Tibial artery (tissue), 4 donors: ENCODE measurements around the gene CLK4.

Experiments
- DNase-seq, 2 donors: peaks; one replicate each; pipeline ENCODE4 v3.0.0-alpha.2; 2019
- H3K27ac ChIP-seq, 2 donors: fragments of 200-600 bp; sonication (generic) in 1 of 2; 1 replicate in 1 of 2; 2 replicates in 1 of 2; pipeline ENCODE4 v1.5.1; 2018 to 2019; ENCODE audit warnings: mild to moderate bottlenecking in 1 of 2
- H3K27me3 ChIP-seq, 2 donors: fragments of 200-600 bp; sonication (generic) in 1 of 2; one replicate each; pipeline versions ENCODE4 v1.5.1 to v1.6.0; 2016 to 2019
- H3K36me3 ChIP-seq, 3 donors: fragments of 200-600 bp; sonication (generic) in 2 of 3; one replicate each; pipeline ENCODE4 v1.5.1; 2016 to 2019; ENCODE audit warnings: mild to moderate bottlenecking in 2 of 3
- H3K4me1 ChIP-seq, 4 donors: fragments of 200-600 bp; sonication (generic) in 2 of 4; 1 replicate in 3 of 4; 2 replicates in 1 of 4; pipeline ENCODE4 v1.5.1; 2016 to 2019
- H3K4me3 ChIP-seq, 2 donors: fragments of 200-600 bp; sonication (generic) in 1 of 2; 1 replicate in 1 of 2; 2 replicates in 1 of 2; pipeline ENCODE4 v1.5.1; 2018 to 2019; ENCODE audit warnings: mild to moderate bottlenecking in 2 of 2
- H3K9me3 ChIP-seq, 3 donors: fragments of 200-600 bp; sonication (generic) in 1 of 3; one replicate each; pipeline ENCODE4 v1.5.1; 2016 to 2019
- intact Hi-C: fragments of 100-400 bp; cut with DNase I; formaldehyde crosslinking; loops from one replicate; pipeline ENCODE4 v1.15.0; 2023; ENCODE audit warnings: low total_unique reads
- TF ChIP-seq, protein P1 (sequence below), 2 experiments: fragments of 200-600 bp in 1 of 2; fragments of 450-650 bp in 1 of 2; IDR thresholded peaks; one replicate each; pipeline ENCODE4 v1.5.1; 2017 to 2019; ENCODE audit warnings: antibody characterized with exemption in 2 of 2, mild to moderate bottlenecking in 1 of 2, moderate library complexity in 1 of 2

CLK4 gene

DNA sequence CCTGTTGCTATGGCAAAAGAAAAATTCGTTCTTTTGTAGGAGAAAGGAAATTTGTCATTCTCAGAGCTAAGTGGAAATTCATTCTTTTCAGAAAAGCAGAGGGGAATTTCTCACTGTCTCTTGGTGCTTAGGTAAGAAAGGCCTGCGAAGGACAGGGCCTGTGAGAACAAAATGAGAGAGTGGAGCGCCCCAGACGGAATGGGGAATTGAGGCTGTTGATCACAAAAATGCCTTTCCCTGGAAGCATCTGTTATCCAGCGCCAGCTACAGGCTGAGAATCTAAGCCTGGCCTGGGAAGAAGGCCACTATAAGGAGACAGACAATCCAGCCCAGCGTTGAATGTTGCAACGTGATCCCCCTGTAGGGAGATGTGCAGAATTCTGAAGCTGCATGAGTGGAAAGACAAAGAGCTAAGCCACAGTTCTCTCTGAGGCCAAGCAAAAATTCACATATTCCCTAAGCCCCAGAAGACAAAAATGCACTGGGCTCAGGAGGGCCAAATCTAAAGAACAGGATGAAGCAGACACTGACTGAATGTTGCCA is 44.8 kb upstream of the CLK4 start:
- Histone ChIP-seq H3K4me3 (no peak overlapping the region), H3K27me3 (peaks cover 0 to 2% of the 10 kb centered on the region in 2 donors), H3K36me3 (no peaks in the 10 kb centered on the region), H3K9me3 (peaks cover 0 to 3% (median 0%) of the 10 kb centered on the region in 3 donors), H3K4me1 (no peaks in the 10 kb centered on the region), H3K27ac (no peak overlapping the region)
- TF ChIP-seq, protein P1, sequence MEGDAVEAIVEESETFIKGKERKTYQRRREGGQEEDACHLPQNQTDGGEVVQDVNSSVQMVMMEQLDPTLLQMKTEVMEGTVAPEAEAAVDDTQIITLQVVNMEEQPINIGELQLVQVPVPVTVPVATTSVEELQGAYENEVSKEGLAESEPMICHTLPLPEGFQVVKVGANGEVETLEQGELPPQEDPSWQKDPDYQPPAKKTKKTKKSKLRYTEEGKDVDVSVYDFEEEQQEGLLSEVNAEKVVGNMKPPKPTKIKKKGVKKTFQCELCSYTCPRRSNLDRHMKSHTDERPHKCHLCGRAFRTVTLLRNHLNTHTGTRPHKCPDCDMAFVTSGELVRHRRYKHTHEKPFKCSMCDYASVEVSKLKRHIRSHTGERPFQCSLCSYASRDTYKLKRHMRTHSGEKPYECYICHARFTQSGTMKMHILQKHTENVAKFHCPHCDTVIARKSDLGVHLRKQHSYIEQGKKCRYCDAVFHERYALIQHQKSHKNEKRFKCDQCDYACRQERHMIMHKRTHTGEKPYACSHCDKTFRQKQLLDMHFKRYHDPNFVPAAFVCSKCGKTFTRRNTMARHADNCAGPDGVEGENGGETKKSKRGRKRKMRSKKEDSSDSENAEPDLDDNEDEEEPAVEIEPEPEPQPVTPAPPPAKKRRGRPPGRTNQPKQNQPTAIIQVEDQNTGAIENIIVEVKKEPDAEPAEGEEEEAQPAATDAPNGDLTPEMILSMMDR (IDR thresholded peaks at IDR 0.05), result no peak
- DNase-seq, result no peak
- intact Hi-C loops, result no loop called here

DNA sequence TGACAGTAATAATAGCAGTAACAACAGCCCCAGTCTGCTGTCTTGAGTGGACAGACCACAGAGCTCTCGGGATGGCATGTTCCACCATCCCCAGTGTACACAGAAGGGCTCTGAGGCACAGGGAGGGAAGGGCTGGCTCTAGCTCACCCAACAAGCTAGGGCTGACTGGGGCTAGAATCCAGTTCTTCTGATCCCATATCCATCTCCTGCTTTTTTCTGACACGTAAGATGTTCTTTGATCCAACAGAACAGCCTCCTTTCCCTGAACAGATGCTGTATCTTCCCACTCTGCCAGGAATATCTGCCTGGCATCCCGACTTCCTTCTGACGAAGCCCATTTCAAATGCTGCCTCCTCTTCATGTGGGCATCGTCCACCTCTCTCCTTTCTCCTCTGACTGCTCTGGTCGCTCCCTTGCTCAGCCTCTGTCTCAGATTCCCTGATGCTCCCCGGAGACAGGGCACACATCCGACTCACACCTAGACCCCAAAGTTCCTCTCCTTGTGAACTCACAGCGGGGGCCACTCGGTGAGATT is 43.6 kb upstream of the CLK4 start:
- no peak for DNase-seq
- no peak overlapping the region for H3K27ac ChIP-seq
- TF ChIP-seq, protein P1 (IDR thresholded peaks at IDR 0.05), result no peak
- no peak overlapping the region for H3K4me3 ChIP-seq
- intact Hi-C loops, result no loop called here
- peaks cover 0 to 2% of the 10 kb centered on the region in 2 donors for H3K27me3 ChIP-seq
- H3K4me1 ChIP-seq, result no peaks in the 10 kb centered on the region
- peaks cover 0 to 3% (median 0%) of the 10 kb centered on the region in 3 donors for H3K9me3 ChIP-seq
- H3K36me3 ChIP-seq, result no peaks in the 10 kb centered on the region

DNA sequence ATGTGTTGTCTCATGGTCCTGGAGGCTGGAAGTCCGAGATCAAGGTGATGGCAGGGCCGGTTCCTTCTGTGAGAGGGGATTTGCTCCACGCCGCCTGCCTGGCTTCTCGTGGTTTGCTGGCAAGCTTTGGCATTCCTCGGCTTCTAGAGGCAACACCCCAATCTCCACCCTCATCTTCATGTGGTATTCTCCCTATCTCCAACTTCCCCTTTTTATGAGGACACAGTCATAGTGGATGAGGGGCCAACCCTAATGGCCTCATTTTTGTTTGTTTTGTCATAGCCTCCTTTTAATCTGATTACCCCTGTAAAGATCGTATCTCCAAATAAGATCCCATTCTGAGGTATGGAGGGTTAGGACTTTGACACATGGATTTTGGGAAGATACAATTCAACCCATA is 41.7 kb upstream of the CLK4 start:
- Histone ChIP-seq H3K4me1 (no peaks in the 10 kb centered on the region), H3K9me3 (peaks cover 0 to 6% (median 3%) of the 10 kb centered on the region in 3 donors), H3K27me3 (peaks cover 0 to 7% of the 10 kb centered on the region in 2 donors), H3K4me3 (no peak overlapping the region), H3K27ac (no peak overlapping the region), H3K36me3 (no peaks in the 10 kb centered on the region)
- TF ChIP-seq, protein P1 (IDR thresholded peaks at IDR 0.05), result no peak
- DNase-seq, result no peak
- intact Hi-C loops, result no loop called here

DNA sequence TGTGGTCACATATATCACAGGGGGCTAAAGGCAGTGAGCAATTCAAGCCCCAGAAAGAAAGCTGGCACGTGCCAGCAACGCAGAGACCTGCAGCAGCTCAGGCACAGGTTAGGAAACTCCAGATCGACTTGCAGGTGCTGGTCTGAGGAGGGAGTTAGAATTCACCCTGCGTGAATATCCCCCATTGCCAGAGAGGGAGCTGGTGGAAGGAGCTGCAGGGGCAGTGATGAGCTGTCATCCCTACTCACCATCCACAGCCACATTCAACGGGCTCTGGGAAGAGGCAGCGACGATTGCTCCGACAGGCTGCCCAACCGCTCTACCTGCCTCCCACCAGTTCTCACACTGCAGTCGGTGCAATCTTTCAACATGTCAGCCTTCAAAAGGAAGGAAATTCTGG is 40.8 kb upstream of the CLK4 start:
- Histone ChIP-seq H3K27me3 (peaks cover 0 to 7% of the 10 kb centered on the region in 2 donors), H3K4me1 (no peaks in the 10 kb centered on the region), H3K9me3 (peaks cover 0 to 6% (median 3%) of the 10 kb centered on the region in 3 donors), H3K27ac (no peak overlapping the region), H3K4me3 (no peak overlapping the region), H3K36me3 (no peaks in the 10 kb centered on the region)
- DNase-seq, result no peak
- TF ChIP-seq, protein P1 (IDR thresholded peaks at IDR 0.05), result no peak
- intact Hi-C loops, result no loop called here

DNA sequence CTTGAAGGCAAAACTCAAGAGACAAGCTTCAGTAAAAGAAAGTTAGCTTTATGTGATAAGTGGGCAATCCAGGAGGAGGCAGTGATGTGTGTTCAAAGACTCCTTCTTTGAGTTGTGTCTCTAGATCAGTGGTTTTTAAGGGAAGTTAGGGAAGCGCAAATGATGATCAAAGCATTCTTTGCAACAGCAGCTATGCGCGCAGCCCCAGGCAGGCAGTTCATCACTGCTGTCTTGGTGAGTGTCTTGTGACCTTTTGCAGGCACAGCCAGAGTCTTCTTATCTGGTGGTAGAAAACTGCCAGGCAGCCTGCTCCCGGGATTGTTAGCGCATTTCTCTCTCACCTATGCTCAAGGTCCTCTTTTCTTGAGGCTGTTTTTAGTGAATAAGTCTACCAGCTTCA is 40.3 kb upstream of the CLK4 start:
- H3K4me3 ChIP-seq, result no peak overlapping the region
- no peaks in the 10 kb centered on the region for H3K4me1 ChIP-seq
- no peaks in the 10 kb centered on the region for H3K36me3 ChIP-seq
- intact Hi-C loops, result no loop called here
- TF ChIP-seq, protein P1 (IDR thresholded peaks at IDR 0.05), result no peak
- H3K27me3 ChIP-seq, result peaks cover 0 to 7% of the 10 kb centered on the region in 2 donors
- H3K27ac ChIP-seq, result no peak overlapping the region
- peaks cover 0 to 6% (median 3%) of the 10 kb centered on the region in 3 donors for H3K9me3 ChIP-seq
- DNase-seq, result no peak
